K562 (cell line): ENCODE results near the gene ATP6V0C. TPM values are rescaled to one million over a fixed set of nuclear protein-coding genes. Genes with fewer than 3 reads are reported as not detected.

Experiments used
- ATAC-seq: fragments of 200-7000 bp; cut with Tn5 transposase; 3 replicates; pipeline ENCODE4 v1.9.1; 2020; ENCODE audit warnings: moderate library complexity
- BruUV-seq: library from RNA; stranded (reverse); fragments of 400-500 nt; replicated peaks from 2 replicates; lab custom pipeline; 2021; lab: Mats Ljungman, UMichigan
- CTCF ChIA-PET: fragments of 300-600 bp; formaldehyde crosslinking; extraction: SDS; loops from one replicate; lab custom pipeline; 2021; ENCODE audit warnings: low intra/inter-chr PET ratio; lab: Yijun Ruan, JAX
- POLR2A ChIA-PET: fragments of 300-600, 350-650 bp; sonication (Branson Sonifier 250); formaldehyde crosslinking; extraction: SDS; loops from one replicate; lab custom pipeline; 2021; ENCODE audit warnings: antibody characterized with exemption, inconsistent platforms; lab: Yijun Ruan, JAX
- DNase-seq, 4 experiments: peaks; one replicate each; pipeline versions ENCODE4 v3.0.0 to v3.0.0-alpha.2; 2011 to 2018; ENCODE audit warnings: low spot score in 3 of 4, mixed read lengths in 3 of 4; ENCODE audit errors: extremely low read depth in 1 of 4
- FAIRE-seq: peaks from 2 replicates; lab custom pipeline; 2011; peaks lifted over from hg19 to GRCh38; lab: Jason Lieb, UNC
- H2AFZ ChIP-seq: 2 replicates; pipeline ENCODE4 v1.6.0; 2011; ENCODE audit warnings: low read depth, low read length, control low read depth, inconsistent platforms
- H3K27ac ChIP-seq: fragments of 200-600 bp; 3 replicates; pipeline ENCODE4 v1.8.0; 2011; ENCODE audit warnings: low read depth, mild to moderate bottlenecking, control low read depth, inconsistent platforms, low read length, moderate library complexity, mixed read lengths; ENCODE audit errors: extremely low read depth
- H3K27me3 ChIP-seq, 2 experiments: fragments of 300-600 bp in 1 of 2; 2 replicates in 1 of 2; 3 replicates in 1 of 2; pipeline versions ENCODE4 v1.6.0 to v1.8.0; 2011; ENCODE audit warnings: inconsistent platforms in 2 of 2, low read length in 2 of 2, mild to moderate bottlenecking in 1 of 2, mixed read lengths in 1 of 2, moderate library complexity in 1 of 2; ENCODE audit not compliant: control insufficient read depth in 2 of 2, insufficient read depth in 2 of 2
- H3K36me3 ChIP-seq: fragments of 300-600 bp; 3 replicates; pipeline ENCODE4 v1.8.0; 2011; ENCODE audit warnings: mild to moderate bottlenecking, low read length, inconsistent platforms; ENCODE audit not compliant: control insufficient read depth, insufficient read depth
- H3K4me1 ChIP-seq, 2 experiments: fragments of 200-600 bp in 1 of 2; replicated peaks in 1 of 2; 2 replicates in 1 of 2; 3 replicates in 1 of 2; pipeline versions ENCODE4 v1.5.1 to v1.8.0; 2011; ENCODE audit warnings: inconsistent platforms in 2 of 2, low read length in 2 of 2, mild to moderate bottlenecking in 1 of 2, mixed read lengths in 1 of 2, moderate library complexity in 1 of 2; ENCODE audit not compliant: control insufficient read depth in 2 of 2, insufficient read depth in 2 of 2
- H3K4me2 ChIP-seq: 2 replicates; pipeline ENCODE4 v1.6.1; 2011; ENCODE audit warnings: low read length, control low read depth, inconsistent platforms, mixed read lengths; ENCODE audit not compliant: insufficient read depth
- H3K4me3 ChIP-seq: fragments of 200-600 bp; sonication (generic), shearing (Covaris generic); 2 replicates; pipeline ENCODE4 v1.5.1; 2016; ENCODE audit warnings: control low read depth, inconsistent platforms
- H3K79me2 ChIP-seq: fragments of 200-600 bp; 3 replicates; pipeline ENCODE4 v1.8.0; 2011; ENCODE audit warnings: low read length, inconsistent platforms; ENCODE audit not compliant: control insufficient read depth, insufficient read depth
- H3K9ac ChIP-seq, 2 experiments: 2 replicates each; pipeline versions ENCODE4 v1.6.0 to v1.6.1; 2011; ENCODE audit warnings: low read depth in 2 of 2, low read length in 2 of 2, control low read depth in 1 of 2, inconsistent platforms in 1 of 2, mild to moderate bottlenecking in 1 of 2, mixed read lengths in 1 of 2; ENCODE audit not compliant: insufficient read depth in 1 of 2
- H3K9me1 ChIP-seq: one replicate; pipeline ENCODE4 v1.6.0; 2011; ENCODE audit warnings: inconsistent platforms, mild to moderate bottlenecking, low read length, moderate library complexity; ENCODE audit not compliant: control insufficient read depth, insufficient read depth
- H3K9me3 ChIP-seq: replicated peaks from 2 replicates; pipeline ENCODE4 v1.5.1; 2011; ENCODE audit warnings: low read depth, low read length, inconsistent platforms; ENCODE audit not compliant: control insufficient read depth, insufficient read depth
- H4K20me1 ChIP-seq: replicated peaks from 2 replicates; pipeline ENCODE4 v1.6.1; 2011; ENCODE audit warnings: low read length, inconsistent platforms, mixed read lengths; ENCODE audit not compliant: control insufficient read depth, insufficient read depth
- ARID2 ChIP-seq: fragments of 450-650 bp; IDR thresholded peaks from 2 replicates; pipeline ENCODE4 v1.6.1; 2017; ENCODE audit warnings: antibody characterized with exemption, mild to moderate bottlenecking
- CXXC5 ChIP-seq: fragments of 250-450 bp; sonication (Bioruptor Pico); IDR thresholded peaks from 2 replicates; pipeline ENCODE4 v1.8.0; 2022; ENCODE audit warnings: inconsistent platforms, mild to moderate bottlenecking, moderate library complexity
- DACH1 ChIP-seq: fragments of 450-650 bp; IDR thresholded peaks from 2 replicates; pipeline ENCODE4 v1.6.1; 2018; ENCODE audit not compliant: partially characterized antibody
- DEAF1 ChIP-seq: fragments of 450-650 bp; formaldehyde crosslinking; IDR thresholded peaks from 2 replicates; pipeline ENCODE4 v1.4.0; 2020; ENCODE audit warnings: mild to moderate bottlenecking, moderate library complexity
- GATAD2A ChIP-seq: fragments of 450-650 bp; IDR thresholded peaks from 2 replicates; pipeline ENCODE4 v1.6.1; 2017
- HMGN3 ChIP-seq: IDR thresholded peaks from 2 replicates; pipeline ENCODE4 v1.6.1; 2011; ENCODE audit warnings: borderline replicate concordance, low read depth, mild to moderate bottlenecking, mixed read lengths, low read length; ENCODE audit not compliant: insufficient read length; ENCODE audit errors: extremely low read depth
- KLF1 ChIP-seq: fragments of 450-650 bp; IDR thresholded peaks from 2 replicates; pipeline ENCODE4 v1.6.1; 2016; ENCODE audit warnings: missing genetic modification characterization, missing compliant biosample characterization
- TRIM25 ChIP-seq: fragments of 450-650 bp; IDR thresholded peaks from 2 replicates; pipeline ENCODE4 v1.7.0; 2016; ENCODE audit warnings: borderline replicate concordance
- VEZF1 ChIP-seq: fragments of 200-800 bp; sonication (Bioruptor generic); IDR thresholded peaks from 2 replicates; pipeline ENCODE4 v1.6.1; 2017; ENCODE audit warnings: missing genetic modification characterization, missing compliant biosample characterization
- ZFP91 ChIP-seq: sonication (generic); formaldehyde crosslinking; IDR thresholded peaks from 2 replicates; pipeline ENCODE4 v1.8.0; 2022; ENCODE audit warnings: mild to moderate bottlenecking, missing genetic modification reagents
- ZFX ChIP-seq: sonication (generic); formaldehyde crosslinking; IDR thresholded peaks from 2 replicates; pipeline ENCODE4 v1.8.0; 2022; ENCODE audit warnings: mild to moderate bottlenecking, missing genetic modification reagents, moderate library complexity
- ZNF12 ChIP-seq: sonication (generic); formaldehyde crosslinking; IDR thresholded peaks from 2 replicates; pipeline ENCODE4 v1.4.0; 2020; ENCODE audit warnings: mild to moderate bottlenecking, missing genetic modification reagents
- ZNF124 ChIP-seq: sonication (generic); formaldehyde crosslinking; IDR thresholded peaks from 2 replicates; pipeline ENCODE4 v1.8.1; 2022; ENCODE audit warnings: missing genetic modification reagents
- WGBS: fragments of 100-300 bp; shearing (Covaris generic); methylation state at CpG from one replicate; pipeline ENCODE4 v1.1.6; 2016; ENCODE audit warnings: low coverage, mixed read lengths; ENCODE audit not compliant: insufficient coverage; ENCODE audit errors: missing lambda C conversion rate; 5-methylcytosine and 5-hydroxymethylcytosine counted together
- in situ Hi-C: fragments of 300-500 bp; cut with MboI; formaldehyde crosslinking; loops from 4 replicates; pipeline ENCODE4 v1.15.0; 2018; ENCODE audit warnings: inconsistent platforms, mixed read lengths
- intact Hi-C: fragments of 100-400 bp; cut with micrococcal nuclease; formaldehyde crosslinking; loops from 2 replicates; pipeline ENCODE4 v1.14.2; 2022
- polyA plus RNA-seq, 8 experiments: library from polyadenylated mRNA; depleted of rRNA in 4 of 8; stranded (reverse) in 5 of 8; unstranded in 3 of 8; fragments of >200 nt; fragmentation: Nextera tagmentation in 2 of 8; fragmentation: Illumina TruSeq in 1 of 8; extraction: Ambion mirVana in 2 of 8; extraction: Trizol in 1 of 8; gene quantifications; 2 replicates each; pipeline versions ENCODE4 v1.2.1 to v1.2.3, GENCODE V29; 2011 to 2014; ENCODE audit warnings: inconsistent platforms in 1 of 8, missing spikeins in 1 of 8
- total RNA-seq, 7 experiments: library from RNA; depleted of rRNA in 6 of 7; stranded (reverse); fragments of >200 nt in 6 of 7; fragmentation: Illumina TruSeq in 2 of 7; extraction: Trizol in 2 of 7; gene quantifications; 2 replicates each; pipeline versions ENCODE4 v1.2.1 to v1.2.3, GENCODE V29; 2011 to 2021; ENCODE audit warnings: low replicate concordance in 1 of 7

Gene ATP6V0C
- total and polyA plus RNA-seq, 9 of the 15 experiments (the other 6 are each of a cell fraction or from before 2014, with no cell fraction given): 2.9 to 228 (median 22.7) TPM

GRCh38 chr16:2474877-2475412 lies 38.8 kb upstream of the ATP6V0C start, which contains the start of gene TBC1D24:
Gene TBC1D24 (plus strand): TSS chr16:2475127. CDS start chr16:2496149, 21,022 bp downstream.
- DNase-seq (peak; percentile 88 to 97 (median 96)), FAIRE-seq (no peak), ATAC-seq (peak; percentile 69)
- Histone ChIP-seq H3K27ac (peak within 1 kb of the TSS; percentile 88), H3K9me1 (no peaks in the 10 kb centered on the region), H4K20me1 (peaks cover 3% of the 10 kb centered on the region; the same call in 1 of the 2 replicates), H3K9me3 (no peaks in the 10 kb centered on the region), H3K4me2 (peak within 1 kb of the TSS; percentile 89), H3K4me1 (peaks cover 44 to 95% of the 10 kb centered on the region in 2 experiments), H3K79me2 (peaks cover 56% of the 10 kb centered on the region), H3K36me3 (peaks cover under 1% of the 10 kb centered on the region; the same call in 1 of the 3 replicates), H3K4me3 (peak within 1 kb of the TSS; percentile 76), H2AFZ (peak within 1 kb of the TSS; percentile 75), H3K9ac (peak within 1 kb of the TSS; percentile 80 to 98), H3K27me3 (no peaks in the 10 kb centered on the region)
- CTCF ChIA-PET: interaction anchor here (0.6 to 0.9 kb wide), 2 partner anchors 26 to 39 kb away, joined by 3 to 5 read pairs; partner anchors contain the start of gene ATP6V0C
- intact Hi-C loops: no loop called here
- POLR2A ChIA-PET: interaction anchor here (0.6 to 1.3 kb wide), 4 partner anchors 9 to 503 kb away, joined by 3 to 4 read pairs (median 3); partner anchors contain the start of gene TBL3
- BruUV-seq: no TSS peak
- WGBS: 0% methylated on average over 8 of the region's 77 CpGs
- in situ Hi-C loops: no loop called here
- no peak for TF ChIP-seq KLF1
- TF ChIP-seq DACH1: no peak
- TF ChIP-seq GATAD2A: no peak
- TF ChIP-seq ZFX: peak; percentile 3; the same call in 1 of the 2 replicates
- no peak for TF ChIP-seq DEAF1 (CRISPR knock-in tag)
- no peak for TF ChIP-seq ARID2
- no peak for TF ChIP-seq ZFP91 (CRISPR knock-in tag)
- TF ChIP-seq ZNF12 (CRISPR knock-in tag): no peak
- peak; percentile 24; the same call in 1 of the 2 replicates for TF ChIP-seq CXXC5 (CRISPR knock-in tag)
- peak; percentile 72 for TF ChIP-seq HMGN3
- TF ChIP-seq TRIM25: no peak
- no peak for TF ChIP-seq ZNF124 (CRISPR knock-in tag)
- TF ChIP-seq VEZF1: peak; percentile 92
